Thoracic aorta (tissue), 2 donors: Measurements from ENCODE around the gene PALMD. TPM values are rescaled to one million over a fixed set of nuclear protein-coding genes. Genes with fewer than 3 reads are reported as not detected.

Experiments
- ATAC-seq: fragments of 150-250 bp; one replicate; pipeline ENCODE4 v1.8.0; 2017; ENCODE audit warnings: low read depth; ENCODE audit not compliant: insufficient number of reproducible peaks, low FRiP score
- DNase-seq: peaks from one replicate; pipeline ENCODE4 v3.0.0-alpha.2; 2020; ENCODE audit warnings: low spot score
- H3K27ac ChIP-seq, 2 donors: fragments of 200-600 bp; sonication (generic); 1 replicate in 1 of 2; 2 replicates in 1 of 2; pipeline ENCODE4 v1.5.1; 2016; ENCODE audit warnings: mild to moderate bottlenecking in 2 of 2, moderate library complexity in 2 of 2
- H3K27me3 ChIP-seq: fragments of 200-600 bp; sonication (generic); replicated peaks from 2 replicates; pipeline ENCODE4 v1.6.0; 2016; ENCODE audit warnings: mild to moderate bottlenecking; ENCODE audit not compliant: insufficient read depth
- H3K36me3 ChIP-seq: fragments of 200-600 bp; sonication (generic); one replicate; pipeline ENCODE4 v1.5.1; 2016
- H3K4me1 ChIP-seq, 2 donors: fragments of 200-600 bp; sonication (generic); 1 replicate in 1 of 2; 2 replicates in 1 of 2; pipeline versions ENCODE4 v1.5.1 to v1.6.0; 2016; ENCODE audit warnings: low read depth in 2 of 2, mild to moderate bottlenecking in 1 of 2; ENCODE audit not compliant: control insufficient read depth in 1 of 2
- H3K4me3 ChIP-seq: fragments of 200-600 bp; sonication (generic); 2 replicates; pipeline ENCODE4 v1.5.1; 2016; ENCODE audit warnings: mild to moderate bottlenecking
- H3K9me3 ChIP-seq: fragments of 200-600 bp; sonication (generic); 2 replicates; pipeline ENCODE4 v1.5.1; 2016
- total RNA-seq, 2 donors: library from RNA; depleted of rRNA; stranded (reverse); fragments of >200 nt; gene quantifications; one replicate each; pipeline versions ENCODE4 v1.1.0 to v1.2.3, GENCODE V29; 2016
- TF ChIP-seq, protein P1 (sequence below): fragments of 200-600 bp; sonication (generic); IDR thresholded peaks from one replicate; pipeline ENCODE4 v1.5.1; 2019; ENCODE audit warnings: antibody characterized with exemption

The PALMD gene
- total RNA-seq, 2 donors from 2014 or later = 23.3 to 24.1 TPM

DNA sequence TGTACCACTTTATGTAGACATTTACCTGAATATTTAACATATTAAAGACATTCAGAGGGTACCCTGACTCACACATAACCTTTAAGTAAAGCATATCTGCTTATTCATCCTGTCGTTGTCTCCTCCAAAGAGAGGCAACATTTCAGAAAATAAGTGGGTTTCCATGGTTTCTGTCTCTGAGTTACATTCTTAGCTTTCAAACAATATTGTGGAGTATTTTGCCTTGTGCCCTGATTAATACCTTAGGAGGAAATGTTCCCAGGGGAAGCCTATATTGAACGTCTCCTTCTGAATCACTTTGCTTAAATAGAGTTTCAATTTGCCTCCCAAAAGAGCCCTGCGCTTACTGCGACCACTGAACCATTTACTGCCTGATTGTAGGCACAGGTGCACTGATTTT, 26.1 kb downstream of the PALMD start:
- no peak overlapping the region for H3K4me3 ChIP-seq
- H3K9me3 ChIP-seq = no peaks in the 10 kb centered on the region
- no peaks in the 10 kb centered on the region for H3K4me1 ChIP-seq
- H3K36me3 ChIP-seq = no peaks in the 10 kb centered on the region
- TF ChIP-seq, protein P1, sequence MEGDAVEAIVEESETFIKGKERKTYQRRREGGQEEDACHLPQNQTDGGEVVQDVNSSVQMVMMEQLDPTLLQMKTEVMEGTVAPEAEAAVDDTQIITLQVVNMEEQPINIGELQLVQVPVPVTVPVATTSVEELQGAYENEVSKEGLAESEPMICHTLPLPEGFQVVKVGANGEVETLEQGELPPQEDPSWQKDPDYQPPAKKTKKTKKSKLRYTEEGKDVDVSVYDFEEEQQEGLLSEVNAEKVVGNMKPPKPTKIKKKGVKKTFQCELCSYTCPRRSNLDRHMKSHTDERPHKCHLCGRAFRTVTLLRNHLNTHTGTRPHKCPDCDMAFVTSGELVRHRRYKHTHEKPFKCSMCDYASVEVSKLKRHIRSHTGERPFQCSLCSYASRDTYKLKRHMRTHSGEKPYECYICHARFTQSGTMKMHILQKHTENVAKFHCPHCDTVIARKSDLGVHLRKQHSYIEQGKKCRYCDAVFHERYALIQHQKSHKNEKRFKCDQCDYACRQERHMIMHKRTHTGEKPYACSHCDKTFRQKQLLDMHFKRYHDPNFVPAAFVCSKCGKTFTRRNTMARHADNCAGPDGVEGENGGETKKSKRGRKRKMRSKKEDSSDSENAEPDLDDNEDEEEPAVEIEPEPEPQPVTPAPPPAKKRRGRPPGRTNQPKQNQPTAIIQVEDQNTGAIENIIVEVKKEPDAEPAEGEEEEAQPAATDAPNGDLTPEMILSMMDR = no peak
- H3K27me3 ChIP-seq = no peaks in the 10 kb centered on the region
- no peak overlapping the region for H3K27ac ChIP-seq
- no peak for ATAC-seq
- DNase-seq = no peak

DNA sequence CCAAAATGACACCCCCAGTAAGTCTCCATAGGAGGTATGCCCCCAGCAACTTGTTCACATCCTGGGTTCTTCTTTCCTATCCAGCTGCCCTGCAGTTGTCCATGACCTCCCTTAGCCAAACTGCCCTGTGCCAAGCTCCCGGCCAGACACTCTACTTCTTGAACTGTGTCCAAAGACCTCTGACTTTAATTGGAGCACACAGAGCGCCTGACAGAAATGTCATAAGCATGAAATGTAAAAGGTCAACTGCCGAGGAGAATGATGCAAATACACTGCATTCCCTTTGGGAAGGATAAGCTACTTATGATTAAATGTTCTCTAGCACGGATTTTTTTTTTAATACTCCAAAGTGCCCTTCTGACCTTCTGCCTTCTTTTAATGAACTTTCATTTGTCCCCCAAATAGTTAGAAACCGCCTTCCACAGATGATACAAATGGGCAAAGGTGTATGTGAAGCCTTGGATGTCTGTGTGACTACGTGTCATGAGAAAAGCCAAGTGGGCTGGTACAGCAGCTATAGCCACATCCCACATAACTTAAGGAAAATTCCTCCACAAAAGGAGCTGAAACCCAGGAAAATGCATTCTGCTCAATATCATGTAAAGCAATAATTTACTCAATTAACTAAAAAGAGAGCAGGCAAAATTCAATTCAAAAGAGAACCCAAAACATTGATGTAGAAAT, 26.8 kb downstream of the PALMD start:
- Histone ChIP-seq H3K9me3 (no peaks in the 10 kb centered on the region), H3K4me1 (no peaks in the 10 kb centered on the region), H3K36me3 (no peaks in the 10 kb centered on the region), H3K27me3 (no peaks in the 10 kb centered on the region), H3K27ac (no peak overlapping the region), H3K4me3 (no peak overlapping the region)
- TF ChIP-seq, protein P1 = no peak
- DNase-seq = no peak
- ATAC-seq = no peak

DNA sequence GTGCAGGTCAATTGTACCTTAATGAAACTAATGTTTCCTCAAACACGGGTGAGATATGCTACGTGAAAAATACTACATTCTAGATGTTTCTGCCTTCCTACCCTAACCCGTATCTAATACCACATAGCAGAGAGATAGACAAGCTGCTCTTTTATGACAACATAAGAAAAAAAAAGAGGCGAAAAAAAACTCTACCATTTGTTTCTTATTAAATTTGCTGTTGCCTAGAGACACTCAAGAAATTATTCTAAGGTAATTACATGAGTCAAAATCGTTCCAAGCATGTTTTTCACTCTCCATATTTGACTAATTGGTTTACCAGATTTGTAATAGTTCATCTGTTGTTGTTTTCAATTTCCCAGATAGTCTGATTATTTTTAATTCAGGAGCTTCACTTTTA, 27.4 kb downstream of the PALMD start:
- no peak overlapping the region for H3K27ac ChIP-seq
- TF ChIP-seq, protein P1 = no peak

DNA sequence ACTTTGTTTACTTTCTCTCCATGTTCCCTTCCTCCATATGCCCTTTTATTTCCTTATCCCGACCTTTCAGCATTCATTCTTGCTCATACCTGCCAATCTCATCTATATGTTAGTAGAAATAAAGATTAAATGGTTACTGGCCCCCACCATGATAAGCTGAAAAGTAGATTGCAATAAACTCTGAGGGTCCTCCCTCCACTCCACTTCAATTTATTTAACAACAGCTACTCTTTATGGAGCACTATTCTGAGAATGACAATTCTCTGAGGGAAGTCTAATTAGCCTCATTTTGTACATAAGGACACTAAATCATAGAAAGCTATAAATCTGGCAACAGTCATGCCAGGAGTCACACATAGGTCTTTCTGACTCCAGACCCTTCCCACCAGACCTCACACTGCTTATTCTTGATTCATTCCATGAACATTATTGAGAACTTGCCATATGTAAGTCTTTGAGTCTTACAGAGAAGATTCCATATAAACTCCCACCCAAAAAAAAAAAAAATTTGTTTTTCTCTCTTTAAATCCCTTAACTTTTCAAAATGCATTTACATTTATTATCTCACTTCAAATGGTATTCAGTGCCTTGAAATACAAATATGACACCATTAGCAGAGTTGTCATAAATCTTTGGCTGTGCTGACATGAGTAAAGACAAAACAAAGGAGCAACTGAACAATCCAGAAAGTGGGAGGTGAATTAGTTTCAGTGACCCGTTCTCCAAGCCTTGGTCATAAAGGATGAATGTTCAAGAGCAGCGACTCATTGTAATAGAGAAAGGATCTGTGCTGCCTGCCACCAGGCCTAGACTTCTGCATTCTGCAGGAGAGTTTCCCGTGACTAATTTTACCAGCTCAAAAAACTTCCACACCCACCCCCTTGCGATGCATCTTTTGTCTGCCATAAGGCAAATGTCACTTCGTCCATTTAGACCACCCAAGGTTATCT, 28.5 kb downstream of the PALMD start:
- no peak for ATAC-seq
- Histone ChIP-seq H3K9me3 (no peaks in the 10 kb centered on the region), H3K27ac (no peak overlapping the region)

More for the DNA sequence above, 27.4 kb downstream of the PALMD start:
- ATAC-seq (no peak), DNase-seq (no peak)
- no peaks in the 10 kb centered on the region for H3K9me3 ChIP-seq
- H3K4me3 ChIP-seq = no peak overlapping the region
- no peaks in the 10 kb centered on the region for H3K27me3 ChIP-seq
- H3K36me3 ChIP-seq = no peaks in the 10 kb centered on the region
- H3K4me1 ChIP-seq = no peaks in the 10 kb centered on the region

DNA sequence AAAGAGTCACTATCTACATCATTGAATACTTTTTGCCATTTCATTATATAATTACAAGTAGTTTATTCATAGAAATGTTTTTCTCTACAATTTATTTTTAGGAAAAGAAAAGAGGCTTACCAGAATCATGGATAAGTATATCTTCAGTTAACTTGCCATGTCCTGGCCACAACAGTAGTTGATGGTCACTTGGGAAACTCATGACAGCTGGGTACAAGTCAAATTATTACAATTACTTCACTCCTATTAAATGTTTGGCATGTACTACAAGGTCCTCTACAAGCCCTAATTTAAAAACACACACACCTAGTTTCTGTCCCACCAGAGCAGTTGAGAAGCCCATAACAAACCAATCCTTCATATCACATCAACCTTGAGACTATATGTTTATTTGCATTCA, 29.4 kb downstream of the PALMD start:
- Histone ChIP-seq H3K4me3 (no peak overlapping the region), H3K27ac (no peak overlapping the region), H3K9me3 (no peaks in the 10 kb centered on the region), H3K4me1 (no peaks in the 10 kb centered on the region), H3K36me3 (no peaks in the 10 kb centered on the region), H3K27me3 (no peaks in the 10 kb centered on the region)
- ATAC-seq (no peak), DNase-seq (no peak)
- TF ChIP-seq, protein P1 = no peak

More for the DNA sequence above, 28.5 kb downstream of the PALMD start:
- Histone ChIP-seq H3K36me3 (no peaks in the 10 kb centered on the region), H3K4me3 (no peak overlapping the region), H3K4me1 (no peaks in the 10 kb centered on the region), H3K27me3 (no peaks in the 10 kb centered on the region)
- TF ChIP-seq, protein P1 = no peak
- DNase-seq = no peak
